Stimulated activated CD4-positive, alpha-beta T cell treated with anti-CD3 and anti-CD28 coated beads, Interleukin-2, amount 100 ng/mL, for 24 hours (primary cell): ENCODE data around the gene OGA.
"Not testable (repeated sequence)": the region's sequence is repeated elsewhere in the genome, so short reads cannot be mapped to it uniquely, and the experiment has no call there.

Experiments
- DNase-seq, 2 donors: peaks; one replicate each; pipeline ENCODE4 v3.0.0-alpha.2; 2020

Gene OGA

DNA sequence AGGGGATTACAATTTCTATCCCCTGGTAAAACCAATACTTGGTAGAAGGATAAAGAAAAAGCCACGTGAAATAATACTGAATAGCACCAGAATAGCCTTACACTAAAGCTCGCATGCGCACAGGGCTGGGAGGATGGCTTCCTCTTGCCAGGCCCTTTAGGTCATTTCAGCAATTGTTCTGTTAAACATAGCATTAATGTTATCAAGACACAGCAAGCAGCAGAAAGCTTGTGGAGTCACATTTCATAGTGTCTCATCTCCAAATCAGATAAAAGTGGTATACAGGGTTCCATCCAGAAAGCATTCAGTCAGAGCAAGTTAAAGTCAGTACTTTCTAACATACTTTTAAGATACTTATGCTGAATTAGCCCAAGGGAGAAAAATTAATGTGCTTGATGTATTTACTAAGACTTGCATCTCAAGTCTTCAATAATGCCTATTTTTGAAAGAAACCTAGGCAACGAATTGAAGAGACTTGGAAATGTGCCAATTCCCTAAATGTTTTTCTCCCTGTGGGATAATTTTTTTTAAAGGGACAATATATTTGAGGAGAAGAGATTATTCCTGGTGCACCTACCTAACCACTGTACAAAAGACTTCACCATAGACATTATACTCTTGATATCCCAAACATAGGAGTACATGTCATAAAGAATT is 20.7 kb downstream of the OGA start:
- DNase-seq = no peak

DNA sequence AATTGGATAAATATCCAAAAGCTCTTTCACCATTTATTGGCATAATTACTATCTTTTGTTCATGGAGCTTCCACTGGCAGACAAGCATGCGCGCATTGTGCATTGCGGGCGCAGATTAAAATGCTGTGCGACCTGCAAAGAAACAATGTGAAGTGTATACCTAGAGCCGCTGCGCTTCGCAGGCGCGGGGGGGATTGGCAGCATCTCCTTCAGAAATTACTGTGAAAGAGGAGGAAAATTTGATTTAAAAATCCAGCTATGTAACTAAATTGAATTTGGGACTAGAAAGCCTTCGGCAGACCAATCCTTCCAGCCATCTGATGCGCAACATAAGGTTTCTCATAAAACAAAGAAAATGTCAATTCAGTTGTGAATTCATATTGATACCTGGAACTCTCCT is 24.7 kb downstream of the OGA start:
- DNase-seq = no peak

DNA sequence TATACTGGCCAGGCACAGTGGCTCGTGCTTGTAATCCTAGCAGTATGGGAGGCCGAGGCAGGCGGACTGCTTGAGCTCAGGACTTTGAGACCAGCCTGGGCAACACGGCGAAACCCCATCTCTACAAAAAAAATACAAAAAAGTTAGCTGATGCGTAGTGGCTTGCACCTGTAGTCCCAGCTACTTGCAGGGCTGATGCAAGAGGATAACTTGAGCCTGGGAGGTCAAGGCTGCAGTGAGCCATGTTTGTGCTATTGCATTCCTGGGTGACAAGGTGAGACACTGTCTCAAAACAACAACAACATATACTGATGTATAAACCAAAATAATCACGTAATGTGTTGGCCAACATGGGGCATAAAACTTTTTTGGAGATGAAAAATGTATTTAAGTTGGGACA is 28.6 kb downstream of the OGA start:
- DNase-seq = no peak

DNA sequence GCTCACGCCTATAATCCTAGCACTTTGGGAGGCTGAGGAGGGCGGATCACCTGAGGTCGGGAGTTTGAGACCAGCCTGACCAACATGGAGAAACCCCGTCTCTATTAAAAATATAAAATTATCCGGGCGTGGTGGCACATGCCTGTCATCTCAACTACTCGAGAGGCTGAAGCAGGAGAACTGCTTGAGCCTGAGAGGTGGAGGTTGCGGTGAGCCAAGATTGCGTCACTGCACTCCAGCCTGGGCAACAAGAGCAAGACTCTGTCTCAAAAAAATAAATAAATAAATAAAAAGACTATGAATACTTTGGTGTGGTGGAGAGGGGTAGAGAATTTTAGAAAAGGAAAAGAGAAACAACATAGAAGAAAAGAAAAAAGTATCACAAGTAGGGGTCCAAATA is 29.0 kb downstream of the OGA start:
- DNase-seq = not testable (repeated sequence)

DNA sequence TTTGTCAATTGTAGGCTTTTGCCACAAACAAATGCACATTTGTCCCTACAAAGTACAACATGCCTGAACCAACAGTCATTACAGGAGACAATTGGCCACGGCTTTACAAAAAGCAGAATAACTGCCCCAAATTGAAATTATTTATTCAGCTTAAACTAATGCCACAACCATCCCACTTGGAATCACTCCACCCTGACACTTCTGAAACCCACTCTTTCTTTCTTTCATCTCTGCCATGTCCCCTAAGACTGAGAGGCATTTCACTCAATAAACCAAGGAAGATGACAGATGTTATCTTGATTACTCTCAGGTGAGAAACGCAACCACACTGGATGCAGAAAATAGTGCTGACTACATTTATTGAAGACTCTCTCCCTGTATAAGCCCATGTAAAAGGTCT is 32.4 kb downstream of the OGA start:
- DNase-seq = no peak

DNA sequence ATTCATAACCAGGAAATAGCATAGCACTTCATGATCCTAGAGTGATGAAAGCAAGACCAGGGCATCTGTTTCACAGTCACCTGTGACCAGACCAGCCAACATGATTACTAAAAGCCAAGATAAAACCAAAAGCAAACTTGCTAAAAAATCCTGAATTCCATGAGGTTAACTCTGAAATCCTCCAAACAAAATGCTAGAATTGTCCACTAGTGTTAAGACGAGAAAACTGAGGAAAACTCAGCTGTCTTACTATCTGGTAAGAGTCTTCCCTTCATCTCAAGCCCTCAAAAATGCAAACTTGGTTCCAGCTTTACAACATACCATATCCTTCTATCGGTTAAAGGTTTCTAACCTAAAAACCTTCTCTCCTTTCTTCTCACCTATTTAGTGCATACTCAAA is 33.7 kb downstream of the OGA start:
- DNase-seq = no peak

DNA sequence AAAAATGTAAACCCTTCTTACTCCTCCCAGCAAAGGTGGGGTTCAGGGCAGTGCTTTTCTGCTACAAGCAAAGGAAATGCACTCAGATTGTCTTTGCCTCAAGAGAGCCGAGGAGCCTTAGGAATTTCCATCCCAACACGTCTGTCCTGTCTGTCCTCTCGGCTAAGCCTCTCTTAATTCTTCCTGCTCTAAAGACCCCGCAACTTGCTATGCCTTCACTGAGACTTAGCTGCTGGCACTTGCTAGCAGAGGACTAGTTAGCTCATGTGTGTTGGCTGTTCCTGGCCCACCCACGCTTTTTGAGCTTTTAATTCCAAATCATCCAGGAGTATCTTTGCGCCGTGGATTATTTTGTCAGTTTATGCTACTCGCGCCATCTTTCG is 34.5 kb downstream of the OGA start:
- DNase-seq = no peak

DNA sequence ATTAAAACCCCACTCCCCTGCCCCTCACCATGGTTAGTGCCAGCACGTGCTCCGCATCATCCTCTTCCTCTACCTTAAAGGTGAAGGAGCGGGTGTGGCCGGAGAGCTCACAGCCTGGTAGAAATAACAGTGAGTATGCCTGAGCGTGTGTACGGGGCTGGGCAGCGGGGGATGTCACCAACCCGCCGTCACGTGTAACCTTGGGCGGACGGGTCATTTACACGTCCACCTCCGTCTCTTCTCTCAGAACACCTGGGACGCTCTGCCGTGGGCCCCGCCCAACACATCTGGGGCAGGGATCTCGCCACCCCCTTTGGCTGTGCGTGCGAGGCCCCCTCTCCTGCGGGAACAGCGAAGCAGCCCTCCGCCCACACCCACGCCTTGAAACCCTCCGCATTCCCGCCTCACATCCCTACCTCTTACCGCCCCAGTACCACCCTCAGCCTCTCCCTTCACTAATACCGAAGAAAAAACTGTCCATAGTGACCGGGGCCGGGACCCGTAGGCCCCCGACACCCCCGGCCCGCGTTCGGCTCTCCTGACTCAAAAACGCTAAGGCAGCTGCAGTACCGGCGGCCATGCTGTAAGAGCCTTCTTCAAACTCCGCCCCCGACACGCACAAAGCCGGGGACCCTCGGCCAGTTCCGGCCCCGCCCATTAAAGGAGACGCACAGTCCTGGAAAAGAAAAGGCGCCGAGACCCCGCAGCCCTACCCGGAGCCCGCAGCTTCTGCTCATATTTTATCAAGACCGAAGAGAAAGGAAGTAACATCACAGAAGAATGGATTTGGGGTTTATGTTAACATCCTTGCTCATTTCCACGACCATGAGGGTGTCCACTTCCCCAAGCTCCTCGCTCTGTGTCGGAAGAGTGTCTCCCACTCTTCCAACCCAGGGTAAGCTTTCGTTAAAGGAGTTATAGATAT is 35.2 kb downstream of the OGA start, which contains the start of gene NPM3:
TSS of gene NPM3 (minus strand) at position 636 of the 925 bp plus-strand sequence. CDS start at position 580, 56 bp downstream.
- DNase-seq = peak; percentile 91

DNA sequence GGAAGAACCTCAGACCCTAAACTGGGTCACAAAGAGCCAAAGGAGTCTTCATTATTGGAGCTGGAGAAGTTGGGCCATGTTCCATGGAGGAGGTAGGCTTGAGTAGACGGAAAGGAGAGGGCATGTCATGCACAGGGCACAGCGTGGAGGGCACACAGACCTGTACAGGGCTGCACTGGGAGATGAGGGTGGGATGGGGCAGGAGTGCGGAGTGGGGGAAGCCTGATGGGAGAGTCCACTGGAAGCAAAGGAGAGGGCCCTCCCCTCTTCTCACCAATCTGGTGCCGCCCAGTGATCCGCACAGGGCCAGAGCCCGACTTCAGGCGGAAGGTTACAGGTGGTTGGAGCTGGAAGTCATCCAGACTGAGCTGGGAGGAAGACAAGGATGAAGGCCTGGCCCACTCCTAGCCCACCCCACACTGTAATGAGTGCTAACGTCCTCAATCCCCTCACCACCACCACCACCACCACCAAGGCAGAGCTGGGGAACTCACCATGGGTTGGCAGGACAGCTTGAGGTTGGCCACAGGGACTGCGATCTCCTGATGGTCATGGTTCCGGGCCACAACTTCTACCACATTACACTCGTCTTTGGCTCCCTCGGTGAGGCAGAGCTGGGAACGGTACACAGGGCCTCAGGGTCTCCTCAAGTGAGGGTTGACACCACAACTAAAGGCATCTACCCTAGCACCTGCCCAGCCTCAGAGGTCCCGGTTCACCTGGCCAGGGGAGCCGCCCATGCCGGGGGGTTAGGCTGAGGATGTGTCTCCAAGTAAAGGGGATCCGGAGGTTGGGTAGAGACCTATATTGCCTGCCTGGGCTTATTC is 36.0 kb downstream of the OGA start:
- DNase-seq = peak in 1 of 2 donors; percentile 11

DNA sequence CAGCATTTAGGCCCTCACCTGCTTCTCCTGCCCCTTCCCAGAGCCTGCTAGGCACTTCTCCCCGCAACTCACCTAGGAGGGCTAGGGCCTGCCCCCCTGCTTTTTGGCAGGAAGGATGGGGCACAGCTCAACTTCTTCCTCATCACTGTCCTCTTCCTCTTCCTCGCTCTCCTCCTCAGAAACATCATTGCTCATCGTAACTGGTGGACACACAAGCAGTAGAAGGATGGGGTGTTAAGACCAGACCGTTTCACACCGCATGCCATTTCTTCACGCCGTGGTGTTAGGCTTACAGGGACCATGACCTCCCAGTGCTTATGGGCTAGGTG is 36.6 kb downstream of the OGA start:
- no peak for DNase-seq

DNA sequence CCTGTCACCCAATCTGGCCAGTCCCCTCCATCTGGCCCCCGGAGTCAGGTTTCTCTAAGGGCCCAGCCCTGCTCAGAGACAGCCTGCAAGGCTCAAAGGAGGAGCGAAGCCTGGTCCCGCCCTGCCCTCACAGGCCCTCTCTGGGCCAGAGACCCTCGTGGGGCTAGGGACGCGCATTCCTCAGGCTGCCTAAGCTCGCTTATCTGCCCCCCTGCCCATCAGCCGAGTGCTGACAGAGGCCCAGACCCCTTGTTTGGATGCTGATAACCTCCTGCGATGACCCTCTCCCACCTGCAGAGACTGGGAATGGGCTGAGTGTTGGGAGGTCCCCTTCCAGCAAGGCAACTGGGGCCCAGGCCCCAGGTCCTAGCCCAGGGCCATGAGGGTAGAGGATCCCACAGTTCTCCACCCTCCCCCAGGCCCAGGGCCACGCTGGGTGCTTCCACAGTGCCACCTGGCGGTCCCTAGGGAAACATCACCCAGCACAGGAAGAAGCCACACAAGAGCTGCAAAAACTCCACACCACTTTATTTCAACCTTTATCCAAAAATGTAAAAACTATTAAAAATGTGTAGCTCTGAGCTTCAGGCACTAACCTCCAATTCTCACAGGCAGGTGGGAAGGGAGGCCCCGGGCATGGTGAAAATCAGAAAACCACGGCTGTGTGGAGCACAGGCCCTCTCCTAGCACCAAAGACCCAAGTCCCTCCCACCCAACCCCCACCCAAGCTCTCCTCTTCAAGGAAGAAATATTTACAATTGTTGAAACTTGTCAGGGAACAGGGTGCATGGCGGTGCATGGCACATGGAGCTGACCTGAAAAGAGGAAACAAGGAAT is 37.2 kb downstream of the OGA start:
- DNase-seq = peak; percentile 78 to 79

DNA sequence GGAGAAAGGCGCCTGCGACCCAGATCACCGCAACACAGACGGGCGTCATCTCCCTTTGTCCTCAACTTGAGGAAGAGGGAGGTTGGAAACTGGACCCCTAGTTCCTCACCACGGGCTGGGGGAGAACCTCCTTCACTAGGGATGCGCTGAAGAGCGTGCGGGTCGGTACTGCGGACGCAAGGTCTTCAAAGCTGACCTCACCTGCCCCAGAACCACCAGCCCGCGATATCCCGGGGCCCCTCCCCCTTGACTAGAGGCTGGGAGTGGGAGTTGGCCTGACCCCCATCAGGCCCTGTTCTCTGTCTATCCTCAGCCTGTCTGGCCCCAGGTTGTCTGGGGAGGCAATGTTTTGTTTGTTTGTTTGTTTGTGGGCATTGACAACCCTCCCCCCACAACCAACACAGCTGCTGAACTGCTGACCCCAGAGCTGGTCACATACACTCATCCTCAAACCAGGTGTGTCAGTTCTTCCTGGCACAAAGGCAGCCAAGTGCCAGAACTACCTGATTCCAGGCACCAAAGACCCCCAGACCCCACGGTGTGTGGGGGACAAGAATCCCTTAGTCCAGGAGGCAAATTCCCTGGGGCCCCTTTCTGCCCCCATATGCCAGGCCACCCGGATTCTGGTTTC is 37.9 kb downstream of the OGA start:
- no peak for DNase-seq

DNA sequence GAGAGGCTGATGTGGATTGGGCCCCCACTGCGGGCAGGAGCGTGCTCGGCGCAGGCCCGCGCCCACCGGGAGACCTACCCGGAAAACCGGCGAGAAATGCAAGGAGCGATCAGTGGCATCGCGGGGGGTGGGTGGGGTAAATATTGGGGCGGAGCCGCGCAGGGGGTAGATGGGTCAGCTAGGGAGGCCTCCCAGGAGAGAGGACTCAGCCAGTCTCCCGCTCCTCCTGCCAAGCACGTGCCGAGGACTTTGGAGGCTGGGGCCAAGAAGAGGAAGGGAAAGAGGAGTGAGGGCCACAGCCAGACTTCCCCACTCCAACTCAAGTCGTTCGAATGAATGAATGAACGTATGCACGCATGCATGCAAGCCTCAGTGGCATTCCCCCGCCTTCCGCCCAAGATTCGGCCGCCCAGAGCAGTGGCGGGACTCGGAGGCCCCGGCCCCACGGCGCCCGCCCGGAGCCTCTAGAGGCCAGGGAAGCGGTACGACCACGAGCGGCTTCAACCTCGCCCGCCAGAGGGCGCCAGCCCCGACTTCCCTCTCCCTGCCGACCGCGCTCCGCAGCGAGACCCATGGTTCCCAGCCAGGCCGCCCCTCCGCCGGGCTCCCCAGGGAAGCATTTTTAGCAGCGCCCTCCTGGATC is 38.6 kb downstream of the OGA start:
- DNase-seq = peak; percentile 91 to 94

DNA sequence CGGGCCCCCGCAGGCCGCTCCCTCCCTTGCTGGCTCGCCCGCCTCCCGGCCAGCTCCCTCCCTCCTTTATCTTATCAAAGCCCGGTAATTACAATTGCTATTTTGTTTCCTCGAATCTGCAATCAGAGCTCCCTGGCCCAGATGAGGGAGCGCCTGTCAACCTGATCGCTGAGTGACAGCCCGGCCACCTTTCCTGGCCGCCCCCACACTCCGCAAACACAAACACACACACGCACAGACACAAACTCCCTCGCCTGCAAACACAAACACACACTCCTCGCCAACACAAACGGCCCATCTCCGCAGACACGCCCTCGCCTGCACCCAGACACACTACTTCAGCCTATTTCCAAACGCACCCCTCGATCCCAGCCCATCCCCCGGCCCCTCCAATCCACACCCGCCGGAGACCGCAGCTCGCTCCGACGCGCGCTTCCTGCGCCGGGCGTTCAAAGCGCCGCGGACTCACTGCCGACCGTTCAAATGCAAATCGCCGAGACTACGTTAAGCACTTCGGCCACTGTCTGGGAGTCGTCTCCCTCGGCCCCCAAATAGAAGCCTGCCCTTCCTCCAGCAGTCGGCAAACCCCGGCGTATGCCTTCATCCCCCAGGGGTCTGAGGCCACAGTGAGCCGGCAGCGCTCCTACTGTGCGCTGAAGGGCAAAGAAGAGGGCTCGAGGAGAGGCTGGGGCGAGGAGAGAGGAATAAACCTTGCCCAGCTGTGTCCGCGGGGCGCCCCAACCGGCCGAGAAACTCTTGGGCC is 39.3 kb downstream of the OGA start:
- DNase-seq = peak in 1 of 2 donors; percentile 32

DNA sequence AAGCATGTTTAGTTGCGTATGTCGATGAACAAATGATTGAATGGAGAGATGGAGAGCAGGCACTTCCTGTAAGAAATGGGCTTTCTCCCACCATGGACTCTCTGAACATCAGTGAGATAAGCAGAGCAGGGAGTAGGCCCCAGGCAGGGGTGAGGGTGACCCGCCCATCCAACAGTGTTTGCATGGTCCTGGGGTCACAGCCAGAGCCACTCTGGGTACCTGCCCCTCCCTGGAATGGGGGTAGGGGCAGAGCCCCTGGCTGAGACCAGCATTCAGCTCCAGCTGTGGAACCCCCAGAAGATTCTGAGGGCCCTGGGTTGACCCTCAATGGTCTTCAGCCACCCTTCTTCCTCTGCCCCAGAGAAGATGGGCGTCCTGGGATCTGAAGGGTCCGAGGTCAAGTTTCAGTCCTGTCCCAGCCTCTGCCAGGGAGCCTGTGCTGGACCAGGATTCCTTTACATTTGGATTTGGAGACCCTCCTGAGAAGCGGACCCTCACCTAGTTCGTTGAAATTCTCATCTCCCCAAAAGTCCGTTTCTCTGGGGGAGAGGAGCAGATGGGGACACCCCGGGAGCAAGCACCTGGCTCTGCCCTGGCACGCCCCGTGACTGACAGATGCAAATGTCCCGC is 40.0 kb downstream of the OGA start:
- no peak for DNase-seq

DNA sequence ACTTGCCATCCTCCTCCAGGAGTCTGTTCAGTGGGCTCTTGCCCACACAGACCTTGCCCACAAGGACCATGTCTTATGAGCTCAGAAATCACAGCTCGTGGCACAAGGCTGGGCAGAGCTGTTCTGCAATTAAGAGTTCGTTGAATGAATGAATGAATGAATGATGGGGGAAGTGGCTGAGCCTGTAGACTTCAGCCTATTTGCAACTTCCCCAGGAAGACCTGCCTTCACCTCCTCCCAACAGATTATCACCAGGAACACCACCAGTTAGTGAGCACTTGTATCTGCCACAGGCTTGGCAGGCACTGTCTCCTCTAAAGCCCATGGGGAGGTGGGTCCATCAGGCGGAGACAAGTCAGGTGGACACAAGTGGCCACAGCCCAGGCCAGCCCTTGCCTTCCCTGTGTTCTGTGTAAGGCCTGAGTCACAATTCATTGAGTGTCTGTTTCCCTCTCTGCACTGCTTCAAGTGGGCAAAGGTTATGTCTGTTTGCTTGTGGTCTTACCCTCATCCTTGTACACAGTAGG is 40.6 kb downstream of the OGA start:
- no peak for DNase-seq

DNA sequence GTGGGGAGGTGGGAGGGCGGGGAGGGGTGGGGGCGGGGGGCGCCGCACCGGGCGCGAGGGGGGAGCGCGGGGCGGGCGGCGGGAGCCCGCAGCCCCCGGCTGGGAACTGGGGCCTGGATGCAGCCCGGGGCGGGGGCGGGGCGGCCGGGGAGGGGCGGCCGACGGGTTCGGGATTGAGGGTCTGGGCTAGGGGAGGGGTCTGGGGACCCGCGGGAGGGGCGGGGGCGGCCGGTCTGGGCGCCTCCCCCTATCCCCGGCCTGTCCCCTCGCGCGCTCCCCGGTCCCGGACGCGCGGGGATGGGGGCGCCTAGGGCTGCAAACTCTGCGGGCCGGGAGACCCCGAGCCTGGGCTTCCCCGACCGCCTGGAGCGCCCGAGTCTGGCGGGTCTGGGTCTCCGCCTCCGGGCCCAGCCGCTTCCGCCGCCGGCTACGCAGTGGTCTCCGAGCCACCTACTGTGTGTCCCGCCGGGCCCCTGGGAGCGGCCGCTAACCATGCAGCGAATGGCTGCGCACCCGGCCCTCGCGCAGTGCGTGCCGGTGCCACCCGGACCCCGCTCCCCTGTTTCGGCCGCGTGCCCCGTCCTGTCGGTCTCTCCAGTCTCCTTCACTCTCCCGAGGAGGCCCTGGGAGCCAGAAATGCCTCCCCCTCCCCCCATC is 42.0 kb downstream of the OGA start:
- peak in 1 of 2 donors; percentile 17 for DNase-seq

DNA sequence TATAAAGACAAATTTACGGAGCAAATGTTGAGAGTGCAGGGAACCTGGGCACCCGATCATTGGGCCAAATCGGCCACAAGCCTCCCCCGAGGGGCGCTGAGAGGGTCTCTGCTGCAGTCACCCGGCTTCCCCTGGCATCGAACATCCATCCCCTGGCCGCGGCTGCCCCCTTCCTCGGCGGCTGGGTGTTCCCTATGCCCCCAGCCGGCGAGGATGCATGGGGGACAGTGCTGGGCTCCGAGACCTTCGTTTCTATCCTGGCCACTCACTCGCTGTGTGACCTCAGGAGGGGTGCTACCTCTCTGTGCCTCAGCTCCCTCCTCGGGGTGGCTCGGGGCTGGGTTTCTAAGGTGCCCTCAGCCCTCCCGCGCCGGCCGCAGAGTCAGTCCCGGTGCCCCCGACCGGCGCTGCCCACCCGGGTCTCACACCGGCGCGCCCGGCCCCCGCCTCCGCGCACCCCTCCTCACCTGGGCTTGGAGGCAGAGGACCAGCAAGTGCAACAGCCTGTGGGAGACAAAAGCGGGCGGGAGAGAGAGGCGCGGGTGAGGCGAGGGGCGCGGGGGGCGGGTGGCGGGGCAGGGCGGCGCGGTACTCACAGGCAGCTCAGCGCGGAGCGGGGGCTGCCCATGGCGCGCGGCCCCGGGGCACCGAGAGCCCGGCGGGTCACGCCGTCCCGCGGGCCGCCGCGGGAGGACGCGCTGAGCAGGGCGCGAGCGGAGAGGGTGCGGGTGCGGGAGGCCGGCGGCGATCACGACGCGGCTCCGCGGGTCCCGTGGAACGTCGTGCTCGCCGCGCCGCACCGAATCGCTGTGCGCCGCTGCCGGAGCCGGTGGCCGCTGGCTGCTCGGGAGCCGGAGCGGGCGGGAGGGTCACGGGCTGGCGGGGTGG is 42.7 kb downstream of the OGA start, which contains the start of gene FGF8:
TSS of gene FGF8 (minus strand) at position 842 of the 888 bp plus-strand sequence. CDS start at position 628, 214 bp downstream.
- DNase-seq = no peak
